ENCODE results near the gene VPS33B. TPM values are rescaled to one million over a fixed set of nuclear protein-coding genes. Genes with fewer than 3 reads are reported as not detected.

Gene VPS33B
- total RNA-seq: 14.3 TPM
- long read RNA-seq, transcript VPS33B-201 (23 exons, 2,767 nt): major isoform, 8 of 12 reads
- long read RNA-seq, partial matches to known transcripts: 0 of 12 reads
- long read RNA-seq, other reads (novel, unspliced or antisense): 3 of 12 reads

DNA sequence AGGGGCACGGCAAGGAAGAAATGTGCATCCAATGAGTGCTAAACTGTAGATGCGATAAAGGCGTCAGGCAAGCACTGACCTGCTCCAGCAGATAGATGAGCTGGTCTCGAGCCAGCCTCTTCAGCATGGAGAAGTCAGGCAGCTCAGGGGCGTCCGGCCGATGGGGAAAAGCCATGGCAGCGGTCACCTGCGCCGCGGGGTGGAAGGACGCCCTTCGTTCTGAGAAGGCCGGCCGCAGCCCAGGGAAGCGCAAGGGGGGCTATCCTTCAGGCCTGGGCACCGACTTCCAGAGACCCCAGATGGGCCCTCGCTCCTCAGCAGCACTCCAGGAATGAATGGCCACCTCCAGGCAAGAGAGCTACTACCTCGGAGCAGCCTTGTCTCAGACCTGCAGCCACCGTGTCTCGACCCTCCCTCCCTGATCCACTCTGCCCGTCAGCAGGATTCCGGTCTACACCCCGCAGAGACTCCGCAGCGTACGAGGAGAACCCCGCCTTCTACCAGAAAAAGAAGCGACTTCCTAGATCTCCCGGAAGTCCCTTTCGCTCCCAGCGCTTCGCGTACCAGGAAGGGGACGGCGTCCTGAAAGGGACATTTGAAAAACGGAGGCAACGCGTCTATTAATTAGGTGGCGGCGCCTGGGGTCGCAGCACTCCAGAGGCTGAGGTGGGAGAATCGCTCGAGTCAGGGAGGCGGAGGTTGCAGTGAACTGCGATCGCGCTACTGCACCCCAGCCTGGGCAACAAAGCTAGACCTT lies at the start of gene VPS33B:
VPS33B (minus strand) TSS at position 520 of the 757 bp plus-strand sequence; CDS start at position 175, 345 bp downstream.
- Histone ChIP-seq H3K9me3 (no peaks in the 10 kb centered on the region), H3K4me3 (peak within 1 kb of the TSS; percentile 98), H3K36me3 (peaks cover 5% of the 10 kb centered on the region), H3K27ac (peak within 1 kb of the TSS; percentile 84), H3K27me3 (no peaks in the 10 kb centered on the region), H3K4me1 (peaks cover 20% of the 10 kb centered on the region)
- peak; percentile 96 for ATAC-seq
- DNase-seq: peak; percentile 88
- intact Hi-C loops (cut with DNase I): no loop called here
- TF ChIP-seq CTCF (IDR thresholded peaks at IDR 0.05): no peak

GRCh38 chr15:91072161-91072560 lies 49.8 kb upstream of the VPS33B start:
- ATAC-seq: no peak

GRCh38 chr15:91070872-91071271 lies 48.5 kb upstream of the VPS33B start:
- intact Hi-C loops (cut with DNase I): no loop called here
- Histone ChIP-seq H3K4me1 (no peaks in the 10 kb centered on the region), H3K27ac (no peak overlapping the region), H3K36me3 (no peaks in the 10 kb centered on the region), H3K27me3 (peaks cover 34% of the 10 kb centered on the region), H3K4me3 (no peak overlapping the region), H3K9me3 (no peaks in the 10 kb centered on the region)
- ATAC-seq: no peak
- no peak for DNase-seq
- no peak for TF ChIP-seq CTCF (IDR thresholded peaks at IDR 0.05)

More at GRCh38 chr15:91072161-91072560, 49.8 kb upstream of the VPS33B start:
- intact Hi-C loops (cut with DNase I): no loop called here
- Histone ChIP-seq H3K27ac (no peak overlapping the region), H3K36me3 (no peaks in the 10 kb centered on the region), H3K4me3 (no peak overlapping the region), H3K27me3 (peaks cover 34% of the 10 kb centered on the region), H3K9me3 (no peaks in the 10 kb centered on the region), H3K4me1 (no peaks in the 10 kb centered on the region)
- no peak for TF ChIP-seq CTCF (IDR thresholded peaks at IDR 0.05)
- no peak for DNase-seq

GRCh38 chr15:91068966-91069365 lies 46.6 kb upstream of the VPS33B start:
- no peak for TF ChIP-seq CTCF (IDR thresholded peaks at IDR 0.05)
- Histone ChIP-seq H3K9me3 (no peaks in the 10 kb centered on the region), H3K27me3 (peaks cover 34% of the 10 kb centered on the region), H3K36me3 (no peaks in the 10 kb centered on the region), H3K4me1 (no peaks in the 10 kb centered on the region), H3K27ac (no peak overlapping the region), H3K4me3 (no peak overlapping the region)
- DNase-seq (no peak), ATAC-seq (no peak)
- intact Hi-C loops (cut with DNase I): loop anchor here (10.0 kb wide), 1 partner anchor 156 kb away; no protein-coding TSS in a partner anchor

GRCh38 chr15:91068436-91068835 lies 46.0 kb upstream of the VPS33B start:
- no peaks in the 10 kb centered on the region for H3K36me3 ChIP-seq
- no peak overlapping the region for H3K27ac ChIP-seq
- no peaks in the 10 kb centered on the region for H3K9me3 ChIP-seq
- no peaks in the 10 kb centered on the region for H3K4me1 ChIP-seq
- H3K27me3 ChIP-seq: peaks cover 34% of the 10 kb centered on the region
- ATAC-seq: no peak
- no peak for TF ChIP-seq CTCF (IDR thresholded peaks at IDR 0.05)
- DNase-seq: no peak
- no peak overlapping the region for H3K4me3 ChIP-seq
- intact Hi-C loops (cut with DNase I): loop anchor here (10.0 kb wide), 1 partner anchor 156 kb away; no protein-coding TSS in a partner anchor

All from upper lobe of right lung (tissue), 1 donor.